Mononuclear cell (primary cell): ENCODE data around the gene ROPN1. TPM values are rescaled to one million over a fixed set of nuclear protein-coding genes. Genes with fewer than 3 reads are reported as not detected.

ENCODE experiments used
- H3K27me3 ChIP-seq: 2 replicates; pipeline ENCODE4 v1.6.0; 2011; ENCODE audit warnings: low read length, control low read depth; ENCODE audit not compliant: insufficient read depth
- H3K4me1 ChIP-seq: 2 replicates; pipeline ENCODE4 v1.5.1; 2011; ENCODE audit warnings: mild to moderate bottlenecking, low read length, control low read depth; ENCODE audit not compliant: insufficient read depth
- H3K4me3 ChIP-seq: 2 replicates; pipeline ENCODE4 v1.5.1; 2011; ENCODE audit warnings: mild to moderate bottlenecking, low read length, moderate library complexity
- H3K9me3 ChIP-seq: 2 replicates; pipeline ENCODE4 v1.5.1; 2011; ENCODE audit warnings: low read depth, mild to moderate bottlenecking, control low read depth, low read length
- total RNA-seq: library from RNA; depleted of rRNA; stranded (reverse); fragments of >200 nt; gene quantifications from one replicate; pipeline ENCODE4 v1.2.3, GENCODE V29; 2012

The ROPN1 gene
- total RNA-seq, 1 donor, result not detected

GRCh38 chr3:123941121-123941520 is 50.8 kb downstream of the ROPN1 start:
- H3K27me3 ChIP-seq, result no peaks in the 10 kb centered on the region
- no peak overlapping the region for H3K4me3 ChIP-seq
- no peaks in the 10 kb centered on the region for H3K4me1 ChIP-seq
- no peaks in the 10 kb centered on the region for H3K9me3 ChIP-seq

GRCh38 chr3:123939706-123940105 is 52.2 kb downstream of the ROPN1 start:
- Histone ChIP-seq H3K9me3 (no peaks in the 10 kb centered on the region), H3K4me1 (no peaks in the 10 kb centered on the region), H3K4me3 (no peak overlapping the region), H3K27me3 (no peaks in the 10 kb centered on the region)

DNA sequence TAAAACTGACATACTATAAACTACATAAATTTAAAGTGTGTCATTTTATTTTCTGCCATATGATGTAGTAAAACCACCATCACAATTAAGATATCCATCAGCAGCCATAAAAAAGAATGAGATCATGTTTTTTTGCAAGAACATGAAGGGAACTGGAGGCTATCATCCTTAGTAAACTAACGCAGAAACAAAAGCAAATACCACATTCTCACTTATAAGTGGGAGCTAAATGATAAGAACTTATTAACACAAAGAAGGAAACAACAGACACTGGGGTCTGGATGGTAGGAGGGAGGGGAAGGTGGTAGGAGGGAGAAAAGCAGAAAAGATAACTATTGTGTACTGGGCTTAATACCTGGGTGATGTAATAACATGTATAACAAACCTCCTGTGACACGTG is 55.5 kb downstream of the ROPN1 start:
- Histone ChIP-seq H3K4me3 (no peak overlapping the region), H3K27me3 (no peaks in the 10 kb centered on the region), H3K4me1 (no peaks in the 10 kb centered on the region), H3K9me3 (no peaks in the 10 kb centered on the region)

DNA sequence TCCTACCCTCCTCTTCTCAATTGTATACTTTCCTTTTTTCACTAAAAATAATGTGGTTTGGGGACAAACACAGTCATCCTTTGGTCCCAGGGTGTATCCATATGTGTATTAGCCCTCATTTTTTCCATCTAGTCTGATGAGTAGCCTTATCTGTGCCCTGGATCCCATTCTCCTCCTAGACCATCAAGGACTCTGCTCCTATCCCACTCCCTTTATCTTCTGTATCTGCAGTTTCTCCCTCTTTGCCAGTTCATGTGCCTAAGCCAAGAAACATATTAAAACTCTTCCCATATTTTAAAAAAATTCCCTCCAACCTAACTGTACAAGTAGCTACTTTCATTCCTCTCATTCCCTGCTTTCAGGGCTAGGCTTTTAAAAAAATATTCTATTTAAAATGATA is 56.1 kb downstream of the ROPN1 start:
- H3K4me1 ChIP-seq, result no peaks in the 10 kb centered on the region
- no peaks in the 10 kb centered on the region for H3K9me3 ChIP-seq
- H3K4me3 ChIP-seq, result no peak overlapping the region
- H3K27me3 ChIP-seq, result no peaks in the 10 kb centered on the region

DNA sequence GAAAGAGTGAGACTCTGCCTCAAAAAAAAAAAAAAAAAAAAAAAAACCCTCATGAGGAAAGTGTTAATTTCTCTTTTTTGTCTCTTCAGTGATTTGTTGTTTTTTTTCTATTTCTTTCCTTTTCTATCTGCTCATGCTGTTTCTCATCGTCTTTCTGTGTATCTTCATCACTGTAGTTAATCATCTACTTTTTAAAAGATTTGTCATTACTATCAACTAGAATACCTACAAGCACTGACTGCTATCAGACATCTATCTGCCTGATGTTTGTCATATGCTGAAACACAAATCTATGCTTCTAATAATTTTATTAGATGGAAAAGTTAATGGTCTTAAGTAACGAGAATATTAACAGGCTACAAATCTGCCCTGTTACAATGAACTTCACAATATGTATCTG is 57.7 kb downstream of the ROPN1 start:
- Histone ChIP-seq H3K9me3 (no peaks in the 10 kb centered on the region), H3K27me3 (no peaks in the 10 kb centered on the region), H3K4me3 (no peak overlapping the region), H3K4me1 (no peaks in the 10 kb centered on the region)

GRCh38 chr3:123930445-123930844 is 61.5 kb downstream of the ROPN1 start:
- no peaks in the 10 kb centered on the region for H3K4me1 ChIP-seq
- H3K27me3 ChIP-seq, result no peaks in the 10 kb centered on the region
- no peaks in the 10 kb centered on the region for H3K9me3 ChIP-seq

DNA sequence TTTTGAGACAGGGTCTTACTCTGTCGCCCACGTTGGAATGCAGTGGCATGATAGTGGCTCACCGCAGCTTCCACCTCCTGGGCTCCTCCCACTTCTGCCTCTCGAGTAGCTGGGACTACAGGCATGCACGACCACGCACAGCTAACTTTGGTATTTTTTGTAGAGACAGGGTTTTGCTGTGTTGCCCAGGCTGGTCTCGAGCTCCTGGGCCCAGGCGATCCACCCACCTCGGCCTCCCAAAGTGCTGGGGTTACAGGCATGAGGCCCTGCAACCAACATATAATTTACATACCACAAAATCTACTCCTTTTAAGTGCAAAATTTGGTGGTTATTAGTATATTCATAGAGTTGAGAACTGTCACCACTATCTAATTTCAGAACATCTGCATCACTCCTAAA is 62.6 kb downstream of the ROPN1 start:
- H3K27me3 ChIP-seq, result no peaks in the 10 kb centered on the region
- no peaks in the 10 kb centered on the region for H3K9me3 ChIP-seq
- H3K4me3 ChIP-seq, result no peak overlapping the region
- H3K4me1 ChIP-seq, result no peaks in the 10 kb centered on the region

More at GRCh38 chr3:123930445-123930844, 61.5 kb downstream of the ROPN1 start:
- H3K4me3 ChIP-seq, result no peak overlapping the region

- Histone ChIP-seq H3K9me3 (peaks cover 19% of the 10 kb centered on the region), H3K27me3 (no peaks in the 10 kb centered on the region), H3K4me3 (no peak overlapping the region), H3K4me1 (no peaks in the 10 kb centered on the region)
Observed at GRCh38 chr3:123926396-123926795, 65.5 kb downstream of the ROPN1 start.

- no peak overlapping the region for H3K4me3 ChIP-seq
- H3K27me3 ChIP-seq, result no peaks in the 10 kb centered on the region
- peaks cover 34% of the 10 kb centered on the region for H3K9me3 ChIP-seq
- no peaks in the 10 kb centered on the region for H3K4me1 ChIP-seq
Observed at GRCh38 chr3:123920868-123921267, 71.1 kb downstream of the ROPN1 start.

GRCh38 chr3:123920383-123920782 is 71.5 kb downstream of the ROPN1 start:
- H3K9me3 ChIP-seq, result peaks cover 34% of the 10 kb centered on the region
- no peaks in the 10 kb centered on the region for H3K4me1 ChIP-seq
- no peak overlapping the region for H3K4me3 ChIP-seq
- H3K27me3 ChIP-seq, result no peaks in the 10 kb centered on the region

DNA sequence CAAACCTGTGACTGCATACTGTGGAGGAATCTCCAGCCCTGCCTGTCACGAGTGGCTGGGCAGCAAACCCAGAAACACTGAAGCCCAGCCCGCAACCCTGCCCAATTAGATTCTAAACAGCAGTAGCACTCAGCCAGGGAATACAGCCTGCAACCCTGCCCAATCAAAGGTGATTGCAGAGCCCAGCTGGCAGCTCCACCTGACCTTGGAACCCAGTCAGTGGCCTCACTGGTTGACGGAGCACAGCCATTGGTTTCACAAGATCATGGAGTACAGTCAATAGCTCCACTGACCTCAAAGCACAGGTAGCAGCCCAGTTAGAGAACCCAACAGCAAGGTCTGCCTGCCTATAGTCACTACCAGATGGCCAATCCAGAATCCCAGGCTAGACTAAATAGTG is 72.6 kb downstream of the ROPN1 start:
- H3K9me3 ChIP-seq, result peaks cover 34% of the 10 kb centered on the region
- no peak overlapping the region for H3K4me3 ChIP-seq
- H3K27me3 ChIP-seq, result no peaks in the 10 kb centered on the region
- H3K4me1 ChIP-seq, result no peaks in the 10 kb centered on the region

Other genes with a start within 250 kb of the ROPN1 start
- gene MYLK, start 107.8 kb downstream of the ROPN1 start, total RNA-seq, result 27.1 TPM
- 28.0 TPM for gene CCDC14, start 30.9 kb downstream of the ROPN1 start, total RNA-seq
- gene KALRN, start 41.2 kb upstream of the ROPN1 start, total RNA-seq, result 2.0 TPM